ENCODE measurements around the gene KCNMB3. TPM values are rescaled to one million over a fixed set of nuclear protein-coding genes. Genes with fewer than 3 reads are reported as not detected.

Gene KCNMB3
- total and polyA plus RNA-seq, 2 of the 13 experiments (the other 11 are each of a cell fraction or from before 2014, with no cell fraction given) = 4.3 to 7.1 TPM

- TF ChIP-seq FOXA1 (IDR thresholded peaks at IDR 0.05) (no peak), FOXA1 (CRISPR knock-in tag; IDR thresholded peaks at IDR 0.05) (0 out of 2 replicates have a peak, but pooled peaks have one; percentile 16), ZNF839 (CRISPR knock-in tag; IDR thresholded peaks at IDR 0.05; ENCODE audit: borderline replicate concordance) (no peak), SIX1 (CRISPR knock-in tag; IDR thresholded peaks at IDR 0.05; ENCODE audit: borderline replicate concordance) (no peak), ZNF570 (CRISPR knock-in tag; IDR thresholded peaks at IDR 0.05; ENCODE audit: borderline replicate concordance) (no peak), THYN1 (CRISPR knock-in tag; IDR thresholded peaks at IDR 0.05; ENCODE audit: borderline replicate concordance, low read depth) (no peak)
These were observed 41.5 kb upstream of the KCNMB3 start (continued) for GRCh38 chr3:179292450-179292849.

GRCh38 chr3:179289295-179289694, 38.4 kb upstream of the KCNMB3 start:
- ChIA-PET CTCF (ENCODE audit: low intra/inter-chr PET ratio, low total read pairs) (no interaction called here), POLR2A (no interaction called here)
- FAIRE-seq (no peak), DNase-seq (ENCODE audit: low spot score) (no peak), ATAC-seq (no peak)
- Histone ChIP-seq H3K36me3 (replicated peaks in 1 of 2; ENCODE audit: control insufficient read depth in 1 of 2, insufficient read depth in 2 of 2, low read length in 2 of 2) (no peaks in the 10 kb centered on the region), H4K20me1 (ENCODE audit: insufficient read depth, low read length) (no peaks in the 10 kb centered on the region), H3K27ac (ENCODE audit: extremely low read length, insufficient read depth, low read length) (no peak overlapping the region), H3K4me1 (ENCODE audit: insufficient read depth, low read length) (peaks cover 16% of the 10 kb centered on the region), H3K79me2 (ENCODE audit: insufficient read depth, low read length) (no peaks in the 10 kb centered on the region), H2AFZ (ENCODE audit: low read length) (no peak overlapping the region), H3K9ac (ENCODE audit: insufficient read depth, low read depth, low read length) (no peak overlapping the region), H3K4me3 (replicated peaks in 1 of 3; ENCODE audit: insufficient read depth in 1 of 3, low read depth in 2 of 3, low read length in 3 of 3) (no peak overlapping the region), H3K4me2 (ENCODE audit: low read depth, low read length) (no peak overlapping the region), H3K9me3 (ENCODE audit: low read length) (no peaks in the 10 kb centered on the region), H3K27me3 (ENCODE audit: control insufficient read depth in 1 of 2, insufficient read depth in 2 of 2, low read length in 2 of 2) (no peaks in the 10 kb centered on the region)
- no peak for TF ChIP-seq BCL6 (CRISPR knock-in tag; IDR thresholded peaks at IDR 0.05)
- no peak for TF ChIP-seq ZNF12 (CRISPR knock-in tag; IDR thresholded peaks at IDR 0.05)
- TF ChIP-seq SNRNP70 (IDR thresholded peaks at IDR 0.05; ENCODE audit: low read depth, low read length) = no peak
- in situ Hi-C loops (cut with HindIII; ENCODE audit: extremely low pct_ligation_motif_present, low pct_unique_long_range_greater_than_20kb) = no loop called here
- 69% methylated on average over 3 of the region's 3 CpGs for WGBS (ENCODE audit: low lambda C conversion rate)
- BruUV-seq (replicated peaks) = no TSS peak
- intact Hi-C loops (cut with micrococcal nuclease; ENCODE audit: unreplicated experiment) = loop anchor here (2.0 kb wide), 1 partner anchor 20 kb away; no protein-coding TSS in a partner anchor

Measured in HepG2 (cell line).